Fibroblast of villous mesenchyme (primary cell): ENCODE data around the gene NIPAL1. TPM values are rescaled to one million over a fixed set of nuclear protein-coding genes. Genes with fewer than 3 reads are reported as not detected.

Source experiments
- DNase-seq: peaks from one replicate; pipeline ENCODE4 v3.0.0-alpha.2; 2010; ENCODE audit warnings: low read depth
- H3K4me3 ChIP-seq: 2 replicates; pipeline ENCODE4 v1.5.1; 2011; ENCODE audit warnings: low read depth, mild to moderate bottlenecking, low read length
- CTCF ChIP-seq: IDR thresholded peaks from 2 replicates; pipeline ENCODE4 v1.5.1; 2012; ENCODE audit warnings: low read depth, mild to moderate bottlenecking, low read length; ENCODE audit not compliant: insufficient read depth
- total RNA-seq: library from RNA; depleted of rRNA; stranded (reverse); fragments of >200 nt; gene quantifications from 2 replicates; pipeline ENCODE4 v1.2.3, GENCODE V29; 2012

Gene NIPAL1
- total RNA-seq, 1 donor: 4.3 TPM

- no peak overlapping the region for H3K4me3 ChIP-seq
- no peak for DNase-seq
- TF ChIP-seq CTCF: no peak
Observed at GRCh38 chr4:48042979-48043461, 26.4 kb downstream of the NIPAL1 start.

- DNase-seq: no peak
- no peak for TF ChIP-seq CTCF
- H3K4me3 ChIP-seq: no peak overlapping the region
Observed at GRCh38 chr4:48043504-48043903, 26.9 kb downstream of the NIPAL1 start.

- no peak for TF ChIP-seq CTCF
- no peak overlapping the region for H3K4me3 ChIP-seq
- no peak for DNase-seq
Observed at GRCh38 chr4:48044298-48044697, 27.7 kb downstream of the NIPAL1 start.

- DNase-seq: no peak
- TF ChIP-seq CTCF: no peak
- H3K4me3 ChIP-seq: no peak overlapping the region
Observed at GRCh38 chr4:48046059-48046458, 29.5 kb downstream of the NIPAL1 start.

GRCh38 chr4:48047421-48047844 is 30.9 kb downstream of the NIPAL1 start:
- no peak for DNase-seq
- H3K4me3 ChIP-seq: no peak overlapping the region
- TF ChIP-seq CTCF: no peak

- H3K4me3 ChIP-seq: no peak overlapping the region
- no peak for DNase-seq
- no peak for TF ChIP-seq CTCF
Observed at GRCh38 chr4:48047896-48048295, 31.3 kb downstream of the NIPAL1 start.

- DNase-seq: no peak
Observed at GRCh38 chr4:48049483-48049882, 32.9 kb downstream of the NIPAL1 start.

More at GRCh38 chr4:48049483-48049882, 32.9 kb downstream of the NIPAL1 start:
- TF ChIP-seq CTCF: no peak
- no peak overlapping the region for H3K4me3 ChIP-seq
